WTC11 (cell line): ENCODE results near the gene ST8SIA1. TPM values are rescaled to one million over a fixed set of nuclear protein-coding genes. Genes with fewer than 3 reads are reported as not detected.

ENCODE experiments used
- ATAC-seq: fragments of 200-7000 bp; cut with Tn5 transposase; 2 replicates; pipeline ENCODE4 v1.10.0; 2021; ENCODE audit warnings: mild to moderate bottlenecking, moderate library complexity
- CTCF ChIA-PET: fragments of 300-600 bp; sonication (Branson Sonifier 250); formaldehyde crosslinking; loops from one replicate; lab custom pipeline; 2021; ENCODE audit warnings: antibody characterized with exemption; lab: Charles Lee
- POLR2A ChIA-PET: fragments of 350-600 bp; sonication (Branson Sonifier 250); formaldehyde crosslinking; loops from one replicate; lab custom pipeline; 2021; ENCODE audit warnings: antibody characterized with exemption; lab: Charles Lee
- DNase-seq: peaks from one replicate; pipeline ENCODE4 v3.0.0; 2021; ENCODE audit warnings: low spot score
- H3K27ac Mint-ChIP-seq: 2 replicates; pipeline ENCODE4 v1.8.0; 2021; ENCODE audit warnings: mixed read lengths
- H3K27me3 Mint-ChIP-seq: 2 replicates; pipeline ENCODE4 v1.8.0; 2021; ENCODE audit warnings: low read depth, mild to moderate bottlenecking, moderate library complexity, mixed read lengths
- H3K36me3 Mint-ChIP-seq: 2 replicates; pipeline ENCODE4 v1.8.0; 2021; ENCODE audit warnings: mixed read lengths
- H3K4me1 Mint-ChIP-seq: 2 replicates; pipeline ENCODE4 v1.8.0; 2022; ENCODE audit warnings: mixed read lengths
- H3K4me3 Mint-ChIP-seq: 2 replicates; pipeline ENCODE4 v1.8.0; 2021; ENCODE audit warnings: mild to moderate bottlenecking, moderate library complexity, mixed read lengths
- H3K9me3 Mint-ChIP-seq: 2 replicates; pipeline ENCODE4 v1.8.0; 2021; ENCODE audit warnings: mixed read lengths
- AR ChIP-seq: fragments of 250-450 bp; sonication (Bioruptor Pico); IDR thresholded peaks from 2 replicates; pipeline ENCODE4 v1.9.0; 2021; ENCODE audit warnings: mild to moderate bottlenecking
- ATF6 ChIP-seq: sonication (generic); formaldehyde crosslinking; IDR thresholded peaks from 2 replicates; pipeline ENCODE4 v1.8.1; 2023; ENCODE audit warnings: mild to moderate bottlenecking, missing genetic modification reagents
- CBFB ChIP-seq: sonication (generic); formaldehyde crosslinking; IDR thresholded peaks from 2 replicates; pipeline ENCODE4 v1.8.1; 2022; ENCODE audit warnings: mild to moderate bottlenecking, low read depth, missing genetic modification reagents
- CREB1 ChIP-seq: sonication (generic); formaldehyde crosslinking; IDR thresholded peaks from 2 replicates; pipeline ENCODE4 v1.8.0; 2023; ENCODE audit warnings: mild to moderate bottlenecking, missing genetic modification reagents
- ERG ChIP-seq: fragments of 250-450 bp; sonication (Bioruptor Pico); IDR thresholded peaks from 2 replicates; pipeline ENCODE4 v1.8.0; 2021; ENCODE audit warnings: mild to moderate bottlenecking
- ESRRA ChIP-seq: sonication (generic); formaldehyde crosslinking; IDR thresholded peaks from 2 replicates; pipeline ENCODE4 v1.8.1; 2022; ENCODE audit warnings: mild to moderate bottlenecking, missing genetic modification reagents, borderline replicate concordance
- HMGXB4 ChIP-seq: sonication (generic); formaldehyde crosslinking; IDR thresholded peaks from 2 replicates; pipeline ENCODE4 v1.8.1; 2023; ENCODE audit warnings: mild to moderate bottlenecking, moderate library complexity, missing genetic modification reagents
- IRF2 ChIP-seq: sonication (generic); formaldehyde crosslinking; IDR thresholded peaks from 2 replicates; pipeline ENCODE4 v1.8.0; 2022; ENCODE audit warnings: low read depth, missing genetic modification reagents, borderline replicate concordance
- JAZF1 ChIP-seq: fragments of 250-450 bp; sonication (Bioruptor Pico); IDR thresholded peaks from 2 replicates; pipeline ENCODE4 v1.9.0; 2021; ENCODE audit warnings: moderate library complexity, mild to moderate bottlenecking, inconsistent platforms
- NR3C1 ChIP-seq: sonication (generic); formaldehyde crosslinking; conservative IDR thresholded peaks from 2 replicates; pipeline ENCODE4 v1.8.1; 2023; ENCODE audit warnings: low read depth, mild to moderate bottlenecking, missing genetic modification reagents
- PREB ChIP-seq: sonication (generic); formaldehyde crosslinking; IDR thresholded peaks from 2 replicates; pipeline ENCODE4 v1.8.1; 2022; ENCODE audit warnings: mild to moderate bottlenecking, missing genetic modification reagents, moderate library complexity, borderline replicate concordance
- SP1 ChIP-seq: sonication (generic); formaldehyde crosslinking; conservative IDR thresholded peaks from 2 replicates; pipeline ENCODE4 v1.8.1; 2022; ENCODE audit warnings: missing genetic modification reagents
- TCF7 ChIP-seq: sonication (generic); formaldehyde crosslinking; IDR thresholded peaks from 2 replicates; pipeline ENCODE4 v1.8.0; 2022; ENCODE audit warnings: mild to moderate bottlenecking, low read depth, missing genetic modification reagents, moderate library complexity
- ZNF396 ChIP-seq: fragments of 250-450 bp; sonication (Bioruptor Pico); IDR thresholded peaks from 2 replicates; pipeline ENCODE4 v1.8.0; 2021; ENCODE audit warnings: mild to moderate bottlenecking, moderate library complexity, borderline replicate concordance
- ZNF512 ChIP-seq: sonication (generic); formaldehyde crosslinking; IDR thresholded peaks from 2 replicates; pipeline ENCODE4 v1.8.1; 2022; ENCODE audit warnings: missing genetic modification reagents, borderline replicate concordance
- total RNA-seq: library from RNA; stranded (reverse); gene quantifications from 3 replicates; pipeline ENCODE4 v1.2.3, GENCODE V29; 2021
- TF ChIP-seq, protein P1 (sequence below): sonication (generic); formaldehyde crosslinking; IDR thresholded peaks from 2 replicates; pipeline ENCODE4 v1.8.0; 2023; ENCODE audit warnings: mild to moderate bottlenecking, missing genetic modification reagents
- TF ChIP-seq, protein P2 (sequence below): fragments of 250-450 bp; sonication (Bioruptor Pico); IDR thresholded peaks from 2 replicates; pipeline ENCODE4 v1.9.0; 2021; ENCODE audit warnings: moderate library complexity, mild to moderate bottlenecking, inconsistent platforms, borderline replicate concordance
- TF ChIP-seq, protein P3 (sequence below): sonication (generic); formaldehyde crosslinking; IDR thresholded peaks from 2 replicates; pipeline ENCODE4 v1.8.1; 2022; ENCODE audit warnings: mild to moderate bottlenecking, moderate library complexity, missing genetic modification reagents
- TF ChIP-seq, protein P4 (sequence below): sonication (generic); formaldehyde crosslinking; IDR thresholded peaks from 2 replicates; pipeline ENCODE4 v1.8.0; 2023; ENCODE audit warnings: missing genetic modification reagents

Gene ST8SIA1
- total RNA-seq, 1 experiment from 2014 or later = 2.3 TPM

DNA sequence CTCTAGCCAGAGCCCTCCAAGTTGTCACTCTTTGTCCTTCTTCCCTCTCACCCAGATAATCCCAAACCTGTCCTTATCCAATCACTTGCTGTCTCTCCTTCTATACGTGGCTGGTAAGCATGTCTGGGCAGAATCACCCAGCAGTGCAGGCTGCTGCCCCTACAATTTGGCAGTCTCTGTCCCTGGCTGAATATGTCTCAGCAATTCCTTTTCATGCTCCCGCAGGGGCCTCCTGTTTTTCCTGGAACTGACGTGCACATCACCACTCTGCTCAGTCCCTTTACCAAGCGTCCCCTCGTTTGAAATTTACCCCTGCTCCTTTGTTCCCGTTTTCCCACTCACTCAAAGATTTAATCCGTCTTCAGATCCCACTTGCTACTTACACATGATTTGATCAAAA is 80.0 kb downstream of the ST8SIA1 start:
- CTCF ChIA-PET = no interaction called here
- POLR2A ChIA-PET = no interaction called here
- no peak for DNase-seq
- no peaks in the 10 kb centered on the region; the same call in 1 of the 2 replicates for H3K4me1 Mint-ChIP-seq
- no peaks in the 10 kb centered on the region for H3K36me3 Mint-ChIP-seq
- H3K27me3 Mint-ChIP-seq = no peaks in the 10 kb centered on the region
- H3K4me3 Mint-ChIP-seq = no peak overlapping the region
- H3K9me3 Mint-ChIP-seq = no peaks in the 10 kb centered on the region
- ATAC-seq = no peak
- no peak overlapping the region for H3K27ac Mint-ChIP-seq
- no peak for TF ChIP-seq CBFB
- no peak for TF ChIP-seq AR (CRISPR knock-in tag)
- no peak for TF ChIP-seq ATF6 (CRISPR knock-in tag)
- TF ChIP-seq, protein P1, sequence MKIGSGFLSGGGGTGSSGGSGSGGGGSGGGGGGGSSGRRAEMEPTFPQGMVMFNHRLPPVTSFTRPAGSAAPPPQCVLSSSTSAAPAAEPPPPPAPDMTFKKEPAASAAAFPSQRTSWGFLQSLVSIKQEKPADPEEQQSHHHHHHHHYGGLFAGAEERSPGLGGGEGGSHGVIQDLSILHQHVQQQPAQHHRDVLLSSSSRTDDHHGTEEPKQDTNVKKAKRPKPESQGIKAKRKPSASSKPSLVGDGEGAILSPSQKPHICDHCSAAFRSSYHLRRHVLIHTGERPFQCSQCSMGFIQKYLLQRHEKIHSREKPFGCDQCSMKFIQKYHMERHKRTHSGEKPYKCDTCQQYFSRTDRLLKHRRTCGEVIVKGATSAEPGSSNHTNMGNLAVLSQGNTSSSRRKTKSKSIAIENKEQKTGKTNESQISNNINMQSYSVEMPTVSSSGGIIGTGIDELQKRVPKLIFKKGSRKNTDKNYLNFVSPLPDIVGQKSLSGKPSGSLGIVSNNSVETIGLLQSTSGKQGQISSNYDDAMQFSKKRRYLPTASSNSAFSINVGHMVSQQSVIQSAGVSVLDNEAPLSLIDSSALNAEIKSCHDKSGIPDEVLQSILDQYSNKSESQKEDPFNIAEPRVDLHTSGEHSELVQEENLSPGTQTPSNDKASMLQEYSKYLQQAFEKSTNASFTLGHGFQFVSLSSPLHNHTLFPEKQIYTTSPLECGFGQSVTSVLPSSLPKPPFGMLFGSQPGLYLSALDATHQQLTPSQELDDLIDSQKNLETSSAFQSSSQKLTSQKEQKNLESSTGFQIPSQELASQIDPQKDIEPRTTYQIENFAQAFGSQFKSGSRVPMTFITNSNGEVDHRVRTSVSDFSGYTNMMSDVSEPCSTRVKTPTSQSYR (CRISPR knock-in tag) = no peak
- TF ChIP-seq JAZF1 (CRISPR knock-in tag) = no peak
- TF ChIP-seq, protein P2, sequence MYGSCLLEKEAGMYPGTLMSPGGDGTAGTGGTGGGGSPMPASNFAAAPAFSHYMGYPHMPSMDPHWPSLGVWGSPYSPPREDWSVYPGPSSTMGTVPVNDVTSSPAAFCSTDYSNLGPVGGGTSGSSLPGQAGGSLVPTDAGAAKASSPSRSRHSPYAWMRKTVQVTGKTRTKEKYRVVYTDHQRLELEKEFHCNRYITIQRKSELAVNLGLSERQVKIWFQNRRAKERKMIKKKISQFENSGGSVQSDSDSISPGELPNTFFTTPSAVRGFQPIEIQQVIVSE (CRISPR knock-in tag) = no peak
- TF ChIP-seq SP1 (CRISPR knock-in tag) = no peak
- TF ChIP-seq PREB (CRISPR knock-in tag) = no peak
- TF ChIP-seq, protein P3, sequence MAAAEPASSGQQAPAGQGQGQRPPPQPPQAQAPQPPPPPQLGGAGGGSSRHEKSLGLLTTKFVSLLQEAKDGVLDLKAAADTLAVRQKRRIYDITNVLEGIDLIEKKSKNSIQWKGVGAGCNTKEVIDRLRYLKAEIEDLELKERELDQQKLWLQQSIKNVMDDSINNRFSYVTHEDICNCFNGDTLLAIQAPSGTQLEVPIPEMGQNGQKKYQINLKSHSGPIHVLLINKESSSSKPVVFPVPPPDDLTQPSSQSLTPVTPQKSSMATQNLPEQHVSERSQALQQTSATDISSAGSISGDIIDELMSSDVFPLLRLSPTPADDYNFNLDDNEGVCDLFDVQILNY (CRISPR knock-in tag) = no peak
- TF ChIP-seq ERG (CRISPR knock-in tag) = no peak
- TF ChIP-seq TCF7 (CRISPR knock-in tag) = no peak
- TF ChIP-seq IRF2 (CRISPR knock-in tag) = no peak
- TF ChIP-seq, protein P4, sequence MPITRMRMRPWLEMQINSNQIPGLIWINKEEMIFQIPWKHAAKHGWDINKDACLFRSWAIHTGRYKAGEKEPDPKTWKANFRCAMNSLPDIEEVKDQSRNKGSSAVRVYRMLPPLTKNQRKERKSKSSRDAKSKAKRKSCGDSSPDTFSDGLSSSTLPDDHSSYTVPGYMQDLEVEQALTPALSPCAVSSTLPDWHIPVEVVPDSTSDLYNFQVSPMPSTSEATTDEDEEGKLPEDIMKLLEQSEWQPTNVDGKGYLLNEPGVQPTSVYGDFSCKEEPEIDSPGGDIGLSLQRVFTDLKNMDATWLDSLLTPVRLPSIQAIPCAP (CRISPR knock-in tag) = no peak
- TF ChIP-seq NR3C1 (CRISPR knock-in tag) = no peak
- TF ChIP-seq ESRRA = no peak
- TF ChIP-seq HMGXB4 (CRISPR knock-in tag) = no peak
- TF ChIP-seq CREB1 (CRISPR knock-in tag) = no peak
- no peak for TF ChIP-seq ZNF512 (CRISPR knock-in tag)
- TF ChIP-seq ZNF396 (CRISPR knock-in tag) = no peak
